DND-41 (cell line): Measurements from ENCODE around the gene IL1B.

Source experiments
- ATAC-seq: fragments of 200-7000 bp; cut with Tn5 transposase; 3 replicates; pipeline ENCODE4 v1.9.1; 2021; ENCODE audit warnings: low read depth; ENCODE audit not compliant: insufficient read depth
- DNase-seq: peaks from one replicate; pipeline ENCODE4 v3.0.0-alpha.2; 2020
- H2AFZ ChIP-seq: 2 replicates; pipeline ENCODE4 v1.6.0; 2012; ENCODE audit warnings: low read depth, low read length
- H3K27ac ChIP-seq: 2 replicates; pipeline ENCODE4 v1.5.1; 2012; ENCODE audit warnings: low read length, inconsistent platforms
- H3K27me3 ChIP-seq: fragments of 200-600 bp; sonication (generic); 2 replicates; pipeline ENCODE4 v1.6.0; 2012; ENCODE audit warnings: low read length, mild to moderate bottlenecking, inconsistent platforms; ENCODE audit not compliant: insufficient read depth, poor library complexity
- H3K36me3 ChIP-seq: 2 replicates; pipeline ENCODE4 v1.5.1; 2012; ENCODE audit warnings: low read length, inconsistent platforms; ENCODE audit not compliant: insufficient read depth
- H3K4me1 ChIP-seq: 2 replicates; pipeline ENCODE4 v1.5.1; 2012; ENCODE audit warnings: mild to moderate bottlenecking, low read length; ENCODE audit not compliant: insufficient read depth
- H3K4me2 ChIP-seq: 2 replicates; pipeline ENCODE4 v1.6.0; 2012; ENCODE audit warnings: mild to moderate bottlenecking, moderate library complexity, low read length, inconsistent platforms; ENCODE audit not compliant: insufficient read depth
- H3K4me3 ChIP-seq, 2 experiments: fragments of 200-600 bp in 1 of 2; shearing (Covaris generic) in 1 of 2; 2 replicates each; pipeline ENCODE4 v1.5.1; 2012 to 2016; ENCODE audit warnings: inconsistent platforms in 2 of 2, low read length in 2 of 2, mild to moderate bottlenecking in 2 of 2, low read depth in 1 of 2, moderate library complexity in 1 of 2
- H3K79me2 ChIP-seq: 2 replicates; pipeline ENCODE4 v1.6.0; 2012; ENCODE audit warnings: low read length, inconsistent platforms; ENCODE audit not compliant: insufficient read depth
- H3K9ac ChIP-seq: 2 replicates; pipeline ENCODE4 v1.6.0; 2012; ENCODE audit warnings: low read depth, mild to moderate bottlenecking, inconsistent platforms, low read length, moderate library complexity
- H3K9me3 ChIP-seq: 2 replicates; pipeline ENCODE4 v1.5.1; 2012; ENCODE audit warnings: low read length, moderate library complexity, mild to moderate bottlenecking, inconsistent platforms; ENCODE audit not compliant: insufficient read depth, severe bottlenecking
- H4K20me1 ChIP-seq: 2 replicates; pipeline ENCODE4 v1.6.0; 2012; ENCODE audit warnings: low read length; ENCODE audit not compliant: insufficient read depth
- CTCF ChIP-seq: IDR thresholded peaks from 2 replicates; pipeline ENCODE4 v1.5.1; 2012; ENCODE audit warnings: borderline replicate concordance, low read length, moderate library complexity, mild to moderate bottlenecking; ENCODE audit not compliant: poor library complexity, severe bottlenecking; ENCODE audit errors: extremely low read depth
- EZH2 ChIP-seq: IDR thresholded peaks from 3 replicates; pipeline ENCODE4 v1.6.1; 2012; ENCODE audit warnings: borderline replicate concordance, low read depth, mild to moderate bottlenecking, moderate library complexity, low read length, inconsistent platforms; ENCODE audit not compliant: severe bottlenecking

IL1B gene

GRCh38 chr2:112819081-112819480 is 17.5 kb downstream of the IL1B start:
- DNase-seq (no peak), ATAC-seq (no peak)
- H3K4me2 ChIP-seq: no peak overlapping the region
- no peaks in the 10 kb centered on the region for H4K20me1 ChIP-seq
- no peaks in the 10 kb centered on the region for H3K27me3 ChIP-seq
- no peaks in the 10 kb centered on the region for H3K9me3 ChIP-seq
- H3K9ac ChIP-seq: no peak overlapping the region
- H3K36me3 ChIP-seq: no peaks in the 10 kb centered on the region
- H3K27ac ChIP-seq: no peak overlapping the region
- TF ChIP-seq EZH2 (no peak), CTCF (no peak)
- no peak overlapping the region for H3K4me3 ChIP-seq
- H3K79me2 ChIP-seq: no peaks in the 10 kb centered on the region
- H2AFZ ChIP-seq: no peak overlapping the region
- no peaks in the 10 kb centered on the region for H3K4me1 ChIP-seq

GRCh38 chr2:112818094-112818902 is 18.3 kb downstream of the IL1B start:
- Histone ChIP-seq H2AFZ (no peak overlapping the region), H3K9me3 (no peaks in the 10 kb centered on the region), H3K4me3 (no peak overlapping the region), H3K27ac (no peak overlapping the region), H3K9ac (no peak overlapping the region), H3K4me1 (no peaks in the 10 kb centered on the region), H4K20me1 (no peaks in the 10 kb centered on the region), H3K27me3 (peaks cover 4% of the 10 kb centered on the region), H3K4me2 (no peak overlapping the region), H3K79me2 (no peaks in the 10 kb centered on the region), H3K36me3 (no peaks in the 10 kb centered on the region)
- no peak for TF ChIP-seq CTCF
- no peak for TF ChIP-seq EZH2
- ATAC-seq (no peak), DNase-seq (no peak)

GRCh38 chr2:112817082-112817689 is 19.4 kb downstream of the IL1B start:
- H3K27ac ChIP-seq: no peak overlapping the region
- no peak overlapping the region for H3K9ac ChIP-seq
- ATAC-seq (no peak), DNase-seq (no peak)
- H3K27me3 ChIP-seq: peaks cover 7% of the 10 kb centered on the region
- H3K9me3 ChIP-seq: no peaks in the 10 kb centered on the region
- H3K79me2 ChIP-seq: no peaks in the 10 kb centered on the region
- H3K4me2 ChIP-seq: no peak overlapping the region
- no peak overlapping the region for H3K4me3 ChIP-seq
- no peak overlapping the region for H2AFZ ChIP-seq
- TF ChIP-seq CTCF: no peak
- TF ChIP-seq EZH2: no peak
- no peaks in the 10 kb centered on the region for H3K36me3 ChIP-seq
- no peaks in the 10 kb centered on the region for H4K20me1 ChIP-seq
- H3K4me1 ChIP-seq: no peaks in the 10 kb centered on the region
